SJSA1 (cell line): Measurements from ENCODE around the gene STRA8. TPM values are rescaled to one million over a fixed set of nuclear protein-coding genes. Genes with fewer than 3 reads are reported as not detected.

Experiments
- DNase-seq, 2 experiments: peaks; one replicate each; pipeline ENCODE4 v3.0.0-alpha.2; 2015 to 2020; ENCODE audit warnings: low spot score in 2 of 2, low read depth in 1 of 2
- H3K27ac ChIP-seq: fragments of 250-450 bp; sonication (Bioruptor Pico); 2 replicates; pipeline ENCODE4 v1.5.1; 2020; ENCODE audit warnings: mild to moderate bottlenecking, moderate library complexity
- H3K27me3 ChIP-seq: fragments of 250-450 bp; sonication (Bioruptor Pico); replicated peaks from 2 replicates; pipeline ENCODE4 v1.5.1; 2020; ENCODE audit warnings: mild to moderate bottlenecking, moderate library complexity
- H3K36me3 ChIP-seq: fragments of 250-450 bp; sonication (Bioruptor Pico); 2 replicates; pipeline ENCODE4 v1.5.1; 2020; ENCODE audit warnings: mild to moderate bottlenecking
- H3K4me1 ChIP-seq: fragments of 250-450 bp; sonication (Bioruptor Pico); replicated peaks from 2 replicates; pipeline ENCODE4 v1.6.1; 2021; ENCODE audit warnings: mild to moderate bottlenecking
- H3K4me3 ChIP-seq: fragments of 250-450 bp; sonication (Bioruptor Pico); 2 replicates; pipeline ENCODE4 v1.5.1; 2020; ENCODE audit warnings: mild to moderate bottlenecking
- H3K9me3 ChIP-seq: fragments of 250-450 bp; sonication (Bioruptor Pico); replicated peaks from 2 replicates; pipeline ENCODE4 v1.5.1; 2020; ENCODE audit warnings: mild to moderate bottlenecking
- total RNA-seq: library from RNA; depleted of rRNA; stranded (reverse); fragments of >200 nt; shearing (Covaris generic); gene quantifications from 2 replicates; pipeline ENCODE4 v1.2.3, GENCODE V29; 2014

The STRA8 gene
- total RNA-seq, 1 experiment from 2014 or later: not detected

DNA sequence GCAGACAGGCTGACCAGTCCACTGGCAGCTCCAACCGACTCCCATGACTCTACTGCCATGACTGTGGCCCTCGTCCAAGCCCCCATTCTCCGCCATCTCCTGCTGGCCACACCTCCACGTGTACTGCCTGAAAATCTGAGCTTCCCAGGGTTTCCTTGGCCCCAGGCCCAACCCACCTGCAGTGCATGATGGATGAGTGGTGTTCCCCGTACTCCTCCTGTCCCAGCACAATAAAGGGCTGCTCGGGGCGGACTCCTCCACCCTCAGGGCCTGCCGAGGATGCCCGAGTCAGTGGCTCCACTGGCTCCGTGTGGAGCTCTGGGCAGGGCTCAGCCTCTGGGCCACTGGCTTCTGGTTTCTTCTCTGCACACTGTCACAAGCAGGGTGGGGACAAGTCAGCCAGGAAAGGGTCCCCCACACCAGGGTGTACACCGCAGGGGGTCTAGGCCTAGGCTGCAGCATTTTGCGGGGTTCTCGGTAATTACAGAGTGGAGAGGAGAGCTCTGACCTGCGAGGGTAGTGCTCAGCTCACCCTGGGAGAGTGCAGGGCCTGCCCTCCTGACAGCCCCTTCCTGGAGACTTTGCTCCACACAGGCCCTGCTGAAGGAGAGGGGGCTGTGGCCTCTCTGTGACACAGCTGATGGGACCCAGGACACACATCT is 37.5 kb upstream of the STRA8 start:
- Histone ChIP-seq H3K27me3 (no peaks in the 10 kb centered on the region), H3K9me3 (no peaks in the 10 kb centered on the region), H3K4me3 (no peak overlapping the region), H3K4me1 (peaks cover 44% of the 10 kb centered on the region), H3K36me3 (peaks cover 84% of the 10 kb centered on the region), H3K27ac (no peak overlapping the region)
- DNase-seq: no peak

DNA sequence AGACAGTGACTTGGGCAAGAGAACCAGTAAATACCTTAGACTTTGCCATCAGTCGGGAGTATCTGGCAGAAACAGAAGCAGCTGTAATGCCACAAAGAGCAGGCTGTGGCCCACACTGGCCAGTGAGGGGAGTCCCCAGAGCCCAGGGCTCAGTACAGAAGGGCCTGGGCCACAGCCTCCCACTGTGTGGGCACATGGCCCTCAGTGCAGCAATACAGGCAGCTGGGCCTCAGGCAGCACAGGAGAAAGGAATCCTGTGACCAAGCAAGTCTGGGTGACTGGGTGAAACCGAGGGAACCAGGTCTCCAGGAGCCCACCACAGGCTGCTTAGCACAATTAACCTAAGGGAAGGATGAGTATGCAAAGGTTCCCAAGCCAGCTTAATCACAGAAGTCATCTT is 36.3 kb upstream of the STRA8 start:
- Histone ChIP-seq H3K4me1 (peaks cover 46% of the 10 kb centered on the region), H3K9me3 (no peaks in the 10 kb centered on the region), H3K36me3 (peaks cover 88% of the 10 kb centered on the region), H3K4me3 (no peak overlapping the region), H3K27ac (no peak overlapping the region), H3K27me3 (no peaks in the 10 kb centered on the region)
- DNase-seq: peak in 1 of 2 experiments; percentile 10

DNA sequence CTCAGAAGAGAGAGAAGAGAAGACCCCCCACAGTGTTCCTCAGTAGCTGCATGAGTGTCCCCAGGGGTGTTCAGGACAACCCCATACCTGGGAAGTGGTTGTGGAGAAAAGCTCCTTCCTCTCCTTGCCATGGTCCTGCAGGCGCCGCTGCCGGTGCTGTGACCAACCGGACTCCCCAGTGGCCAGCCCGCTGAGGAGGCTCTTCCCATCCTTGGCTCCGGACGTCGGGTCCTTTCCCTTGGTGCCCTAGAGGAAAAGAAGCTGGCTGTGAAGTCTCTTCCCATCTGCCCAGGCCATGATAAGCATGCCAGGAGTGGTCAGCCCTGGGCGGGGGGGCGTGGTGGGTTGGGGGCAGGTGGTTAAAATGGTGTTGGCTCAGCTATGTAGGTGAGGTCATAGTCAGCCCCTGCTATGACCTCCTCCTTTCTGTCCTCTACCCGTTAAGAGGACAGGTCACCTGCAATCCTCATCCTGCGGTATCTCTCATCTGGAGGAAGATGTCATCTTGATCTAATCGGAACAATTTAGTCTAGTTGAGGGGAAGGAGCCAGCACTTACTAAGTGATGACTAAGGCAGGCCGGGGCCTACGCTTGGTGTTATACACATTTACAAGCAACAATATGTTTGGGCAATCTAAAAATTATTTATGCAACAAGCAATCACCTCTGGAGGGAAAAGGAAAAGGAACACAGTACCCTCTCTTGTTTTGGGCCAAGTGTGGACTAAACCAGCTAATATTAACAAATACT is 35.6 kb upstream of the STRA8 start:
- DNase-seq: peak in 1 of 2 experiments; percentile 28
- Histone ChIP-seq H3K27me3 (no peaks in the 10 kb centered on the region), H3K9me3 (no peaks in the 10 kb centered on the region), H3K27ac (no peak overlapping the region), H3K4me1 (peaks cover 49% of the 10 kb centered on the region), H3K36me3 (peaks cover 88% of the 10 kb centered on the region), H3K4me3 (no peak overlapping the region)

DNA sequence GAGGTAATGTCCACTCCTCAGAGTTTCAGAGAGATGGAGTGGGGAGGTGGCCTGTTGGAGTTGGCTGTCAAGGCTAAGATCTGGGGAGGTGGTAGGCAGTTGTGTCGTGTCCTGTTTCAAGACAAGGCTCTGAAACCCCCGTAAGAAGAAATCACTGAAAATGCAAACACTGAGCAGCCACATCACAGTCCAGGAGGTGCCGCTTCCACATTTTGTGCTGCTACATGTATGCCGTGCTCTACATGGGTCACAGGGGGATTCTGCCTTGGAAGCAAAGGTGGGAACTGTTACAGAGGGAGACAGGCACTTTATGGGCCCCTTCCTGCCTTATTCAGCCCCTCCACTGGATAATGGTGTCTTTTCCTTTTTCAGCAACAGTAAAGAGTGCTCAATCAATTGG is 34.2 kb upstream of the STRA8 start:
- H3K27ac ChIP-seq: no peak overlapping the region
- H3K27me3 ChIP-seq: no peaks in the 10 kb centered on the region
- H3K36me3 ChIP-seq: peaks cover 94% of the 10 kb centered on the region
- peaks cover 49% of the 10 kb centered on the region for H3K4me1 ChIP-seq
- no peak overlapping the region for H3K4me3 ChIP-seq
- no peak for DNase-seq
- H3K9me3 ChIP-seq: no peaks in the 10 kb centered on the region

DNA sequence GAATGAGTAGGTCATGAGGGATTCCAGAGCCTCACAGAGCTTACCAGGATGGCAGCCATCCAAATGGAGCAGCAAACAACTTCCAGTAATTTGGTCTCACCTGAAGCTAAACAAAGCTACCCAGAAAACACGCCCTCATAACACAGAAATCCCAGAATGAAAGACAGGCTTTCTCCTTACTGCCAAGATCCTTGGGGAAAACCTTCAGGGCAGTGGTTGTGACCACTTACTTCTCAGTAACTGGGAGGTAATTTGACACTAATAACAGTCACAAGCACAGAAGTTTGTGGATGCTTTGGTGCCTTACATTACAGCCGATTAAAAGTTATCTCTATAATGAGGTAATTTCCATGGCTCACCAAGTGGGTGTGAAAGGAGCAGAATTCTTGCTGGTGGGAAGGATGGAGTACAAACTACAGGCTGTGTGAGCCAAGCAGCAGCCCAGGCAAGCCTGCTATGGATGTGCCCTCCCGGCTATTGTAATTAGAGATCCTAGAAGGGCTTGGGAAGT is 32.8 kb upstream of the STRA8 start:
- Histone ChIP-seq H3K4me1 (peaks cover 49% of the 10 kb centered on the region), H3K36me3 (peaks cover 92% of the 10 kb centered on the region), H3K4me3 (no peak overlapping the region), H3K27me3 (no peaks in the 10 kb centered on the region), H3K27ac (no peak overlapping the region), H3K9me3 (no peaks in the 10 kb centered on the region)
- DNase-seq: no peak

DNA sequence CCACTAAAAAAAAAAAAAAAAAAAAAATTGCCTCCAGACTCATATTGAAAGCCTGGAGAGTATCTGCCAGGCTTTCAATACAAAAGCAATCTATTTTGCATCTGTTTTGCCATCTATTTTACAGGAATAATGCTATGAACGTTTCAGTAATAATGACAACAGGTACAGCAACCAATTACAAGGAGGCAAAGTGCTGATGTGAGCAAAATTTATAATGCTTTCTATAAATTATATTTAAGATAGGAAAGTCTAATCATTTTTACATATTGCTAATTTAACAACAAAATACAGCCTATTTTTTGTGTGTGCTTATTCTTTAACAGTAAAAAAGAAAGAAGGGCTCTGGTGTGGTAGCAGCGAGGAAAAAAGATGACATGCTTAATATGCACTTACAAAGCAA is 32.3 kb upstream of the STRA8 start:
- Histone ChIP-seq H3K27me3 (no peaks in the 10 kb centered on the region), H3K9me3 (no peaks in the 10 kb centered on the region), H3K36me3 (peaks cover 90% of the 10 kb centered on the region), H3K4me3 (no peak overlapping the region), H3K27ac (no peak overlapping the region), H3K4me1 (peaks cover 49% of the 10 kb centered on the region)
- DNase-seq: no peak

DNA sequence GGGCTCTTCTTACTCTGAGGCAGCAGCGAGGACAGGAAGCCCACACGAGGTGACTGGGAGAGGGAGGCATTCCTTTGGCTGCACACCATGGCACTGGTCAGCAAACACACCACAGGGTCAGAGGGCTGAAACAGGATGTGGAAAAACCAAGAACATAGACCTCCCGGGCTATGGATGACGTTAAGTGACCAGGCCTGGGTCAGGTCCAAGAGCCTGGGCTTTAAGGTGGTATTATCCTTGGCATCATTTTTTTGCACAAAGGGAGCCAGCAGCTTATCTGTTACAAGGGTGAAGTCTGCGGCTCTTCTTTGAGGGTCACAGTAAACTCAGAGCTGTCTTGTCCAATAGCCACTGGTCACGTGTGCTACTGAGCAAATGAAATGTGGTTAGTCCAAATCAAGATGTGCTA is 29.3 kb upstream of the STRA8 start:
- peak; percentile 46 to 56 for DNase-seq
- Histone ChIP-seq H3K27ac (peak overlapping the region; percentile 43), H3K4me3 (peak overlapping the region; percentile 11), H3K36me3 (peaks cover 82% of the 10 kb centered on the region), H3K9me3 (no peaks in the 10 kb centered on the region), H3K4me1 (peaks cover 38% of the 10 kb centered on the region), H3K27me3 (no peaks in the 10 kb centered on the region)

DNA sequence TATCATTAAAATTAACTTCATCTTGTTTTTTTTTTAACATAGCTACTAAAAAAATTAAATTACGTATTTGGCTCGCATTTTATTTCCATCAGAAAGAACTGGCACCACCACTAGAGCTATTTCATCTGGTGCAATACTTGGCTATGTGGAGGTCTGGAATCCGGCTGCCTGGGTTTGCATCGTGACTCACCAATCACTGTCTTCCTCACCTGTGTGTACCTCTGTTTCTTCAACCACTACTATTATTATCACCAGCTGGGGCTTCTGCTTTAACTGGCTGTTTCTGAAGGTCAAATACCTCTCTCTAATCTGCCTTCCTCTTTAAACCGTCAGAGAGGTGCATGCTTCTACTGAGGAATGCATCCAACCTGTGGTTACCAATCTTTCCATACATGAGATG is 28.8 kb upstream of the STRA8 start:
- DNase-seq: no peak
- H3K27me3 ChIP-seq: no peaks in the 10 kb centered on the region
- H3K27ac ChIP-seq: peak overlapping the region; percentile 19; the same call in 1 of the 2 replicates
- peaks cover 38% of the 10 kb centered on the region for H3K4me1 ChIP-seq
- no peaks in the 10 kb centered on the region for H3K9me3 ChIP-seq
- no peak overlapping the region for H3K4me3 ChIP-seq
- peaks cover 81% of the 10 kb centered on the region for H3K36me3 ChIP-seq

DNA sequence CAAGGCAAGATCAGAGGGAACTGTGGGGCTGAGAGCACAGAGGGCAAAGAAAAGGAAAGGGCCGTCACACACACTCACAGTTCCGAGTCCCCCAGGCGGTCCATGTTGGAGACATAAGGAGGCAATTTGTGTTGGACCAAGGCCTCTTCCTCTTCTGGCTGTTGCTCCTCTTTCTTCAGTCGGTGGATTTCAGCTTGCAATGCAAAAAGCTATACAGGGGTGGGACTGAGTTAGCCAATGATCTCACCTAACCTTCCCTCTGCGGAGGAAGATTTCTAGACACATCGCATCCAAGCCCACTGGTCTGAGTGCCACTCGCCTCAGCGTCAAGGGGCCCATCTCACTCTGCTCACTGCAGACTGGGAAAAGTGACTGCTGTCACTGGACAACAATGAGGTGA is 27.8 kb upstream of the STRA8 start:
- Histone ChIP-seq H3K9me3 (no peaks in the 10 kb centered on the region), H3K4me3 (no peak overlapping the region), H3K36me3 (peaks cover 71% of the 10 kb centered on the region), H3K27ac (no peak overlapping the region), H3K4me1 (peaks cover 41% of the 10 kb centered on the region), H3K27me3 (no peaks in the 10 kb centered on the region)
- DNase-seq: no peak

DNA sequence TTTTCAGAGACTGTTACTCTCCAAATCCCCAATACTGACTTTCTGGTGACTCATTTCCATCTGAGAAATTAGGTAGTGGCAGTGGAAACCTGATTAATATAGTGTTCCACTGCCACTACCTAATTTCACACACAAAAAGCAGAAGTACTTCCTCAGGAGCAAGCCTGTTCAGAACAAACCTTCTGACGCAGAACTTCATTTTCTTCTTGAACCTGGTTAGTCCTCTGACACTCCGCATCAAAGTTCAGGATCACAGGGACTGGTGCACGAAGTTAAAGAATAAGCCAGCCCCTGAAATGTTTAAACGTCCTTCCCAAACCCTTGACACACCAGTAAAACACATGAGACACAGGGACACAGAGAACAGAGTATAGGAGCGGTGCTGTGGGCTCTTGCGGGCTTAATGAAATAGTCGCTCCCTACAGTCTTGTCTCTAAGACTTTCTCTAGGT is 26.7 kb upstream of the STRA8 start:
- Histone ChIP-seq H3K27me3 (no peaks in the 10 kb centered on the region), H3K27ac (no peak overlapping the region)
- DNase-seq: no peak

DNA sequence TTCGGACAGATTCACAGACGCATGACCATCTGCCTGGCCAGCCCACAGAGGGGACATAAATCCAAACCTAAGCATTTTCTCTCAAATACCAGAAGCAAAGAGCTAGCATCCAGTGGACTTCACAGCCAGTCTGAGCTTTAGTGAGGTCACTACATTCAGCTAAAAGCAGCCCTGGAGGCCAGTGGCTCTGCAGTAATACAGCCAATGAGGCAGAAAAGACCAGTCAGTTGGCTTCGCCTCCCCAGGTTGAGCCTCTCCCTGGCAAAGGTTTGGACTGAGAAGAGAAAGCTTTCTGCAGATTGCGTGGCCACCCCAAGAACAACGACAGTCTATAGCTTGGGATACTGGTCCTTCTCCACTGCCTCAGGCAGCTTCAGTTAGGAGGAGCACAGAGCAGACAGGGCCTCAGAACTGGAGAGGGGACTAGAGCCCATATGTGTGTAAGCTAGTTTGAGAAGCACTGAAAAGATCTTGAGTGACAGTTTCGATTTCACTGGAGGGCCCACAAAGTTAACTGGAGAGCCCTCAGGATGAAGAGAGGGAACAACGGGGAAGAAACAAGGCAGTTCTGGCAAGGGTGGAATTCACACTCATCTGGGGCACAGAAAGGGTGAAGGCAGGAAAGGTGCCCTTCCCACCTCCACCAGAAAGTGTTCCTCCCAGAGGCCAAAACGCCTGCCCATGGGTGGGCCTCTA is 26.1 kb upstream of the STRA8 start:
- Histone ChIP-seq H3K27me3 (no peaks in the 10 kb centered on the region), H3K4me3 (no peak overlapping the region), H3K9me3 (no peaks in the 10 kb centered on the region), H3K27ac (no peak overlapping the region), H3K4me1 (peaks cover 35% of the 10 kb centered on the region), H3K36me3 (peaks cover 60% of the 10 kb centered on the region)
- DNase-seq: no peak

More for the DNA sequence above, 26.7 kb upstream of the STRA8 start:
- peaks cover 66% of the 10 kb centered on the region for H3K36me3 ChIP-seq
- no peaks in the 10 kb centered on the region for H3K9me3 ChIP-seq
- no peak overlapping the region for H3K4me3 ChIP-seq
- peaks cover 39% of the 10 kb centered on the region for H3K4me1 ChIP-seq

DNA sequence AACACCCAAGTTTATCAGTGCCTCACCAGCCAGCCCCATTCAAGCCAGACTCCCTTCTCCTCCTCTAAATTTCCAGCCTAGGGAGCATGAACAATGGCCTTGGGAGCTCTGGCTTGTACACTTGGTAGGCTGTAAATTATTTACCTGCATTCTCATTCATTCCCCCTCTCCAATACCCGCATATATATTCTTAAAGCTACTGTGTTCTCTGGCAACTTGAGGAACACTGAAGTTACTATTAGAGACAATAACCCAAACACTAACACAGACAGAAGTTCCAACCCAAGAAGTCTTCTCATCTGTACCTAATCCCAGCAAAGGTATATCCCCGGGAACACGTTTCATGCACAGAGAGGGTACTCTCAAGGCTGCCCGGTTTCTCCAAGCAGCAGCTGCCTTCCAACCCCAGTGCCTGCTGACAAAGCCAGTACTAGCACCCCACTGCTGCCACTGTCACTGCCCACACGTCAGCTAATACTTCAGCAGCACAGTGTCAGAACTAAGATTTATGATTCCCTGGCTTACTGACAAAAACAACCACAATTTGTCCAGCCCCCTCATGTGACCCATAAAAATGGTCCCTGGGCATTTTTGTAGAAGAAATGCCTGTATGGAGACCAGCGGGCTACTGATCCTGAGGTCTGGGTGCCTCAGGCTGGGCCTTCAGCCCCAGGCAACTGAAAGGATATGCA is 25.4 kb upstream of the STRA8 start:
- peaks cover 53% of the 10 kb centered on the region for H3K36me3 ChIP-seq
- H3K9me3 ChIP-seq: no peaks in the 10 kb centered on the region
- peaks cover 28% of the 10 kb centered on the region for H3K4me1 ChIP-seq
- H3K27ac ChIP-seq: no peak overlapping the region
- no peak overlapping the region for H3K4me3 ChIP-seq
- no peak for DNase-seq
- no peaks in the 10 kb centered on the region for H3K27me3 ChIP-seq

DNA sequence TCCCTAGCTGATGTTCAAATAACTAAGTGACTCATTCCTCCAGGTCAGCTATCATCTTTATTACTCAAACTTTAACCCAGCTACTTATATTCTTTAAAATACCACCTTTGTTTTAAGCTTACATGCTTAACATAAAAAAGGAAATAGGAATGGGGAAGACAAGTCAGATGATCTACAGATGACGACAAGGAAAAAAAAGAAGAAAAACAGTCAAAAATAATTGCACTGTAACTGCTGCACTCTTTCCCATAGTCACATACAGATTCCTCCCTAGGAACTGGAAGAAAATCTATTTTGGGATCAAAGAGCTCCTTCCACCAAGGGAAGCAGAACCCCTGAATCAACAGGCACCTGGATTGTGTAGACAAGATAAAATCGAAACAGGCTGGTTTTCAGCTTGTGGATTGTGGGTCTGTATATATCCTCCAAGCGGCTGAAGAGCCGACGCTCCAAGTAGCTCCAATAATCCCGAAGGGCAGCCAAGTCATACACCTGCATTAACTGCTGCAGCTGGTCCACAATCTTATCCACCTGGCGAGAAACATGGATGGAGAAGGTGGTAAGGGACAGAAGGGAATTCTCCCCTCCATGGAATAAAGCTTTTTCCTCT is 24.3 kb upstream of the STRA8 start:
- no peak for DNase-seq

More for the DNA sequence above, 24.3 kb upstream of the STRA8 start:
- Histone ChIP-seq H3K9me3 (no peaks in the 10 kb centered on the region), H3K27me3 (no peaks in the 10 kb centered on the region), H3K36me3 (peaks cover 43% of the 10 kb centered on the region), H3K4me3 (no peak overlapping the region), H3K4me1 (peaks cover 17% of the 10 kb centered on the region), H3K27ac (no peak overlapping the region)
